NCI-H2029 (cell line): Measurements from ENCODE around the gene PIGU.
A peak's percentile ranks its signal among the peaks of the same experiment; 100 is the strongest.
"Not testable (repeated sequence)": the region's sequence is repeated elsewhere in the genome, so short reads cannot be mapped to it uniquely, and the experiment has no call there.

Experiments
- DNase-seq: peaks from one replicate; lab custom pipeline; 2025; lab: John Stamatoyannopoulos, UW

PIGU gene

GRCh38 chr20:34676642-34677373 is at the start of gene PIGU:
PIGU (minus strand) TSS chr20:34677092; CDS start chr20:34677085, 7 bp downstream.
- peak; percentile 95 for DNase-seq

GRCh38 chr20:34724172-34724571 is 47.3 kb upstream of the PIGU start:
- no peak for DNase-seq

GRCh38 chr20:34722560-34722959 is 45.7 kb upstream of the PIGU start:
- DNase-seq: not testable (repeated sequence)

- DNase-seq: no peak
Measured at GRCh38 chr20:34720266-34720665, 43.4 kb upstream of the PIGU start.

GRCh38 chr20:34719242-34720017 is 42.5 kb upstream of the PIGU start:
- not testable (repeated sequence) for DNase-seq

GRCh38 chr20:34717230-34718095 is 40.6 kb upstream of the PIGU start:
- no peak for DNase-seq

DNA sequence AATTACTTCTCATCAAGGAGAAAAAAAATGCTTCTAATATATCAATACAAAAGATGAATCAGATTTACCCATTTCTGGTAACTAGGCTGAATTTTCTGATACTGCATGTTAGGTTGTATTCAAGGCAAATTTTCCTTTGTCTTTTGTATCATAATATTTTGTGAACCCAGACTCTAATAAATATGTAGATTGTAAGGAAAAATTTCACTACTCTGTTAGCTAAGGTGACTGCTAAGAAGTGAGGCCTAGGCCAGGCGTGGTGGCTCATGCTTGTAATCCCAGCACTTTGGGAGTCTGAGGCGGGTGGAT is 40.0 kb upstream of the PIGU start:
- DNase-seq: no peak

DNA sequence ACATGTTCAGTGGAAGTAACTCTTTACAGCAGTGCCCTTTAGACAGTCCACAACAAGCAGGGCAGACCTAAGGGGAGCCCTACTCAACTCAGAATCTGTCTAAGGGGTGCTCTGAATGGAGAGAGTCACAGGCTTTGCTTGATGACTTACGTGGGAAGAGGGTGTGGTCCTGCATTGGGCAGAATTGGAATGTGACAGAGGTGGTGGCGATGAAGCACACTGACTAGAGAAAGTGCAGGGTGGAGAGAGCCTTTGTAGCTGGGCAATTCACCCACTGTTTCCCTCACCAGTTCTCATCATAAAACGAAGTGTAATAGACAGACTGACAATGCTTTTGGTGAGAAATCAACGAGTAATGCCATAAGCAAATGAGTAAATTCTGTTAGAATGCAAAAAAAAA is 38.5 kb upstream of the PIGU start:
- no peak for DNase-seq

DNA sequence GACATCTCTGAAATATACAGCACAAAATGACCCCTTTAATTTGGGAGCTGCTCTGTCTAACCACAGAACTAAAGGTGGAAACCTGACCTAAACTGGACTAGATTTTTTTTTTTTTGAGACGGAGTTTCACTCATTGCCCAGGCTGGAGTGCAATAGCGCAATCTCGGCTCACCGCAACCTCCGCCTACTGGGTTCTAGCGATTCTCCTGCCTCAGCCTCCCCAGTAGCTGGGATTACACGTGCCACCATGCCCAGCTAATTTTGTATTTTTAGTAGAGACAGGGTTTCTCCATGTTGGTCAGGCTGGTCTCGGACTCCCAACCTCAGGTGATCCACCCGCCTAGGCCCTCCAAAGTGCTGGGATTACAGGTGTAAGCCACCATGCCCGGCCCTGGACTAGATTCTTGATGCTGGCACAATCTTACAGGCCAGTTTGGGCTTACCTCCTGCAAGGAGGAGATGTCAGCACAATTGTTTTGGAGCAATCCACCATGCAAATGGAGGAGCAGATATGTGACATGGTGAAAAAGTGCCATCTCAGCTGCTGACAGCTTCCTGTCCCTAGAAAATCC is 37.1 kb upstream of the PIGU start:
- not testable (repeated sequence) for DNase-seq

- DNase-seq: peak; percentile 18
Measured at GRCh38 chr20:34713194-34713943, 36.5 kb upstream of the PIGU start.

DNA sequence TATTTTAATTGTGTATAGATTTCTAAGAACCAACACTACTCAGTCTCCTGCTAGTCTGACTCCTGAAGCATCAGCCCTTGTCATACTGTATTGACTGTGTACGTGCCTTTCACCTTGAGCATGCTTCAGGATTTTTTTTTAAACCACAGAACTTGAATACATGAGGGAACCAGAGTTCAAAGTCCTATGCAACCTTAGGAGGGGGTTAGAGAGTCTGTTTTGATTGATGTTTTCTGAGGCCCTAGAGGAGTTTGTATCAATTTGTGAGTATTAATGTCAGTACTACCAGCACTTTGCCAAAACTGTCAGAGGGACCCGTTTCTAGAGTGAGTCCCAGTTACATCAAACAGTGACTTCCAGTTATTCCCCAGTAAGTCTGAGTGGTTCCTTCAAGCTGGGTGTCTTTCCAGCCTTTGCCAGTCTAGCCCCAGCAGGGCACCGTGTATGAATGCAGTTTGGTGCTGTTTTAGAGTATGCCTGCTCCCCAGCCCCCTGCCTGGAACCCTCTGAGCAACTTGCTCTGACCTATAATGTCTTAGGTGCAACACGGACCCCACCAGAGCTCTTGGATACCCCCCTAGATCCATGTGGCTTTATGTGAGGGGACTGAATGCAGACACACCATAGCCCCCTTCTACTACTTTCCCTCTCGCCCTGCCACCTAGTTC is 35.8 kb upstream of the PIGU start:
- no peak for DNase-seq

DNA sequence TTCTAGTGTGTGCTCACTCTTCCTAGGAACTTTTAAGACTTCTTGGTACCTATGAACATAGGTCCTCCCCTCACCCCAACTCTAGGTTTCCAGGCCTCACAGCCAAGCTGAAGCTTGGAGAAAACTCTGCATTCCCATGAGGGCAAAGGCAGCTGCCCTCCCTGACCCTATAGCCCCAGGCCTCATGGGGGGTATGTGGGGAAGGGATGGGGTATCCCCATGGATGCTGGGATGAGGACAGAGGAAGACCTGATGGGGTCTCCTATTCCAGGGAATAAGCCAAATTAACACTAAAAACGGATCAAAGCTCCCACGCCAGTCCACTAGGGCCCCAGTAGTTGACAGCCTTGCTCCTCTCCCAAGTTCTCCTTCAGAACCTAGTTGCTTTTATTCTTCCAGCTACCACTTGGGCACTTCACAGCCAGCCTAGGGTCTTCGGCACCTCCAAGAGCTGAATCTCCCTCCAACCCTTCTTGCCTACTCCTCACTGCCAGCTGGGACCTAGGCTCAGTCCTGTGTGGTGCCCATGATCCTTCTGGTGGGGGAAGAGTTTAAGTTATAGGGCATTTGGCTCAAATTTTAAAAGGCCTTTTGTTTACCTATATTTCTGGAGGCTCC is 35.0 kb upstream of the PIGU start:
- no peak for DNase-seq

DNA sequence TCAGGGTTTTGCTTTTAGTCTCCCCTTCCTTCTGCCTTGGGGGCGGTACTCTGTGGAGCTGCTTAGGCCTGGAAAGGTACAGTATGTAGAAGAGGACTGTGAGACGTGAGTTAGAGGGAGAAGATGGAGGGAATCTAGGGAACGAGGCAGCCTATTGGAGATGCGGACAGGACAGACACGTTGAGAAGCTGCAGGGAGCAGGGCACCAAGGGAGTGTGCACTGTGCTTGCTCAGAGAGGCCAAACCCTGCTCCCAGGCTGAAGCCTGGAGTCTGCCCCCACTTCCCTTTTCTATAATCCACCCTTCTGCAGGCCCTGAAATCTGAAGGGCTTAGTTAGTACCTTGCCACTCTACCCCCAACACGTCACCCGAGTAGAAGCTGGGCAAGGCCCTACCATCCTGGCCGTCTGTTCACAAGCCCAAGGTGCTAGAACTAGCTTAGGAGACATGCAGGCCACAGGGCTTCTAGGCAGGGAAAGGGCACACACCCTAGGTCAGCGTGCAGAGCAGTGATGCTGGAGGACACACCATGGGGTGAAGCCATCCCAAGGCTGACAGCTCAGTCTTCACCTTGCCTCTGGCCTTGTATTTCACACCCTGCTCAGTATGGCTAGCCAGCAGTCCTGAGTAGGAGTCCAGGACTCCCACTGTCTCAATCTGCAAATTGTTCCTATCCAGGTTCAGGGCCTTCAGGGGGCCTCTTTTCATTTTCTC is 34.1 kb upstream of the PIGU start:
- no peak for DNase-seq

GRCh38 chr20:34710568-34710839 is 33.6 kb upstream of the PIGU start:
- no peak for DNase-seq

GRCh38 chr20:34709831-34710567 is 33.1 kb upstream of the PIGU start:
- DNase-seq: peak; percentile 74

- peak; percentile 74 for DNase-seq
Measured at GRCh38 chr20:34709044-34709830, 32.3 kb upstream of the PIGU start.

GRCh38 chr20:34708621-34709043 is 31.7 kb upstream of the PIGU start:
- peak; percentile 7 for DNase-seq
